ENCODE measurements around the gene DNLZ.

Gene DNLZ

DNA sequence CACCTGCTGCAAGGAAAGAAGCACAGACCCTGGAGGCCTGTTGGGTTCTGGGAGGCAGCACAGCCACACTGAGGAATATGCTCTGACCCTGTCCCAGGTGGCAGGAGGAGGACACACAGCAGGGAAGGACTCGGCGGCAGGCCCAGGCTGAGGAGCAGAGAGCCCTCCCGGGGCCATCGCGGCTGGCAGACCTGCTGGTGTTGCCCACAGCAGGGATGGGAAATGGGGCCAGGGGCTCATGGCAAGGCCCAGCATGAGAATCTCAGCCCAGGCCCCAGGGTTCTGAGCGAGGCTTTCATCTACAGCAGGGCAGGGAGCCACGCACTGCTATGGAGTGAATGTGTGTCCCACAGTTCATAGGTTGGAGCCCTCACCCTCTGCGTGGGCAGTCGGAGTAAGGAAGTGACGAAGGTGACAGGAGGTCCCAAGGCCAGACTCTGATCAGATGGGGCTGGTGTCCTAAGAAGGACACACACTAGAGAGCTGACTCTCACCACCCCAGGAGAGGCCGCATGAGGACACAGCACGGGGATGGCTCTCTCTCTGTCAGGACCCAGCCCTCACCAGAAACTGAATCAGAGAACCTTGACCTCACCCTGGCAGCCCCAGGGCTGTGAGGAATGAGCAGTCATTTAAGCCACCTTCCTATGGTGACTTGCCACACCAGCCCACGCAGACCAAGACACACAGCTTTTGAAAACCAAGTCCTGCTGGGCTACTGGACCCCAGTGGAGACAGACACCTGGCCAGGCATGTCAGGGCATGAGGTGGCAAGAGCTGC is 46.5 kb downstream of the DNLZ start:
- H3K4me1 ChIP-seq (ENCODE audit: insufficient read depth, low read length) = no peaks in the 10 kb centered on the region
- no peaks in the 10 kb centered on the region; the same call in 1 of the 2 replicates for H3K9me3 ChIP-seq (ENCODE audit: control insufficient read depth, insufficient read depth, low read length)
- H3K9ac ChIP-seq (ENCODE audit: low read depth, low read length) = no peak overlapping the region
- H3K36me3 ChIP-seq (ENCODE audit: insufficient read depth, low read length) = no peaks in the 10 kb centered on the region

DNA sequence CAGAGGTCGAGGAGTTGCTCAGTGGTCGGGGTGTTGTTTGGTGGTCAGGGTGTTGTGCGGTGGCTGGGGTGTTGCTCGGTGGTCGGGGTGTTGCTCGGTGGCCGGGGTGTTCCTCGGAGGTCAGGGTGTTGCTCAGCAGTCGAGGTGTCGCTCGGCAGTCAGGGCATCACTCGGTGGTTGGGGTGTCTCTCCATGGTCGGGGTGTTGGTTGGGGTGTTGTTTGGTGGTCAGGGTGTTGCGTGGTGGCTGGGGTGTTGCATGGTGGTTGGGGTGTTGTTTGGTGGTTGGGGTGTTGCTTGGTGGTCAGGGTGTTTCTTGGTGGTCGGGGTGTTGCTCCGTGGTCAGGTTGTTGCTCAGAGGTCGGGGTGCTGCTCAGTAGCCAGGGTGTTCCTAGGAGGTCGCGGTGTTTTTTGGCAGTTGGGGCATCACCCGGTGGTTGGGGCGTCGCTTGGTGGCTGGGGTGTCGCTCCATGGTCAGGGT is 47.2 kb downstream of the DNLZ start:
- H3K9me3 ChIP-seq (ENCODE audit: control insufficient read depth, insufficient read depth, low read length) = no peaks in the 10 kb centered on the region; the same call in 1 of the 2 replicates
- no peaks in the 10 kb centered on the region for H3K36me3 ChIP-seq (ENCODE audit: insufficient read depth, low read length)
- no peak overlapping the region for H3K9ac ChIP-seq (ENCODE audit: low read depth, low read length)
- H3K4me1 ChIP-seq (ENCODE audit: insufficient read depth, low read length) = no peaks in the 10 kb centered on the region; the same call in 1 of the 2 replicates

DNA sequence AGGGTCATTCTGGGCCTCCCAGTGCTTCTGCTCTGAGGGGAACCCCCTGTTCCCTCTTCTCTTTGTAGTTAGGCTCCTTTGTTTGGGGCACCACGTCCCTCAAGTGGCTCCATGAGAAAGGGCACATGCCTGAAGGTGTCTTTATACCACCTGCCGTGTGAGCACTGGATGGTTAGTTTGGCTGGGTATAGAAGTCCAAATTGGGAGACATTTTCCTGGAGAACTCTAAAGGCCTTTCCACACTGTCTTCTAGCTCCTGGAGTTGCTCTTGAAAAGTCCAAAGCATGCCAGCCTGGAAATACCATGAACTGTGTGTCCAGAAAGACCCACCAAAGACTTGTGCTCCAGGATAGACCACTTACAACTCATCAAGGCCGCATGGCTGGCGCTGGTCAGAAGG is 48.6 kb downstream of the DNLZ start:
- no peak overlapping the region for H3K9ac ChIP-seq (ENCODE audit: low read depth, low read length)
- H3K4me1 ChIP-seq (ENCODE audit: insufficient read depth, low read length) = no peaks in the 10 kb centered on the region; the same call in 1 of the 2 replicates
- no peaks in the 10 kb centered on the region; the same call in 1 of the 2 replicates for H3K9me3 ChIP-seq (ENCODE audit: control insufficient read depth, insufficient read depth, low read length)
- H3K36me3 ChIP-seq (ENCODE audit: insufficient read depth, low read length) = no peaks in the 10 kb centered on the region

DNA sequence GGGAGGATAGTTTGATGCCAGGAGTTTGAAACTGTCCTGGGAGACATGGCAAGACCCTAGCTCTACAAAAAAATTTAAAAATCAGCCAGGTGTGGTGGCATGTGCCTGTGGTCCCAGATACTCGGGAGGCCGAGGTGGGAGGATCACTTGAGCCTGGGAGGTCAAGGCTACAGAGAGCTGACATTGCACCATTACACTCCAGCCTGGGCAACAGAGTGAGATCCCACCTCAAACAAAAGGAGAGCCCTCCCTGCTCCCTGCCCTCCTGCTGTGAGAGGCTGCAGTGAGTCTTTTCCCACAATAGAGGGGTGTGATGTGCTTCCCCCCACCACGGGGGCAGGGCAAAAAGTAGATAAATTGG is 49.5 kb downstream of the DNLZ start:
- H3K9ac ChIP-seq (ENCODE audit: low read depth, low read length) = no peak overlapping the region
- H3K36me3 ChIP-seq (ENCODE audit: insufficient read depth, low read length) = no peaks in the 10 kb centered on the region
- no peaks in the 10 kb centered on the region; the same call in 1 of the 2 replicates for H3K9me3 ChIP-seq (ENCODE audit: control insufficient read depth, insufficient read depth, low read length)
- H3K4me1 ChIP-seq (ENCODE audit: insufficient read depth, low read length) = no peaks in the 10 kb centered on the region; the same call in 1 of the 2 replicates

DNA sequence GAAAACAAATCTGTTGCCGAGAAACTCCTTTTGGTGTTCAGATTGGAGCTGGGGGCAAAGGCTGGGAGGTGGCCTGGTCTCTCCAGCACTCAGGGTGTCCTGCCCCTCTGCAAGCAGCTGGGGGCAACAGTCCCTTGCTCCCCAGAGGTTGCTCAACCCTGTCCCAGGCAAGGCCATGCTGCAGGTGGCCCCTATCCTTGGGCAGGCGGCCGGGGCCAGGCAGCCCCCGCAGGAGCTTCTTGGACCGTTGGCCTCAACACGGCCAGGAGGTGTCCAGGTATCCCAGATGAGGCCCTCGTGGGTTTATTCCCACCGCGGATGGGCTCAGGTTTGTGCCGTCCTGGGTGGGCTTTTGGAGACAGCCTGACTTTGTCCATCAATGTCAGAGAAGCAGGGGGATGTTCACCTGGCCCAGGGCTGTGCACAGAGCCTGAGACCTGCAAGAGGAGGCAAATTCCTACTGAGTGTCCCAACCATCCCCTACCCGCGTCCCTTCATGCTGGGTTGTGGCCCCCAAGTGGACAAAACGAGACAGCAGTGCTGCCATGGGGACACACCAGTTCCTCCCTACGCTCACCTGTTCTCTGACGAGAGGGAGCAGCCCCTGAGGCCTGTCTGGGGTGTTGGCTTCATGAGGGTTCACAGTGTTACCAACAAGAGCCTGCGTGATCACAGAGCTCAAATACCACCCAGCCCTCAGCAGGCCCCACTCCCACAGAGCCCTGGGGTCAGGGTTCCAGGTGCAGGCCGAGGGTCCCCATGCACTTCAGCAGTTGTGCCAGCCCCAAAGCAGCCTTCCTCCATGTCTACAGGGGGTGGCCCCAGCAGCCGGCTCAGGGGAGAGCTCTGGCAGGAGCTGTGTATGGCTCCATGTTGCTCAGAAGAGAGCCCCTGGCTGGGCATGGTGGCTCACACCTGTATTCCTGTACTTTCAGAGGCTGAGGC is 50.2 kb downstream of the DNLZ start:
- Histone ChIP-seq H3K9me3 (ENCODE audit: control insufficient read depth, insufficient read depth, low read length) (no peaks in the 10 kb centered on the region; the same call in 1 of the 2 replicates), H3K4me1 (ENCODE audit: insufficient read depth, low read length) (no peaks in the 10 kb centered on the region; the same call in 1 of the 2 replicates), H3K36me3 (ENCODE audit: insufficient read depth, low read length) (no peaks in the 10 kb centered on the region), H3K9ac (ENCODE audit: low read depth, low read length) (no peak overlapping the region)

DNA sequence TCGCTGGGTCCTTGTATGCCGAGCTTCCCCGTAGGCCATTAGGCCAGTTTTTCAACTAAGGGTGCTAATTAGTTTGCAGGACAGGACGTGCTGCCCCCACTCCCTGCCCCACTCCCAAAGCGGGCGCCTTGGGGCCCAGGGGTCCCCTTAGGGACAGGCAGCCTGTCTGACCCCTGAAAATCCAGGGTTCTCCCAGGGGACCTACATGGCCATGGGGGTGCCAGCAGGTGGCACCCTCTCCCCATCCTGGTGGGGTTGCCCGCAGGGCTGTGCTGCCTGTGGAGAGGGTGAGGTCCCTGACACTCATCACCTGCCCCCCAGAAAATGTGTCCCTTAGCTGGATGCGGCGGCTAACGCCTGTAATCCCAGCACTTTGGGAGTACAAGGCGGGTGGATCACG is 51.1 kb downstream of the DNLZ start:
- no peak overlapping the region for H3K9ac ChIP-seq (ENCODE audit: low read depth, low read length)
- H3K9me3 ChIP-seq (ENCODE audit: control insufficient read depth, insufficient read depth, low read length) = no peaks in the 10 kb centered on the region; the same call in 1 of the 2 replicates
- H3K36me3 ChIP-seq (ENCODE audit: insufficient read depth, low read length) = no peaks in the 10 kb centered on the region
- H3K4me1 ChIP-seq (ENCODE audit: insufficient read depth, low read length) = no peaks in the 10 kb centered on the region; the same call in 1 of the 2 replicates

DNA sequence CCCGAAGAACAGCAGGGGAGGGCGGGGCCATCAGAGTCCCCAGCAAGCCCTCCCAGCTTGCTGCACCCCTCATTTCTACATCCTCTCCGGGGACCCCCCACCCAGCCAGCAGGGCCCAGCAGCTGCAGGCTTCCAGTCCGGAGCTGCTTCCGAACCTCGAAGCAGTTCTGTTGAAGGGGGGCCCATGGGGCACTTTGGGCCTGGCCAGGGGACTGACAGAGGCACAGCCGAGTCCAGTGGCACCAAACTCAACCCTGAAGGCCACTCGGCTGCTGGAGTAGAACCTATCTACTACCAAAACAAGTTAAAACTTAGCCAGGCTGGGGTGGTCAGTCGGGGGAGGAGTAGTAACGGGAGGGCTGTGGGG is 51.6 kb downstream of the DNLZ start:
- no peaks in the 10 kb centered on the region for H3K36me3 ChIP-seq (ENCODE audit: insufficient read depth, low read length)
- no peaks in the 10 kb centered on the region; the same call in 1 of the 2 replicates for H3K9me3 ChIP-seq (ENCODE audit: control insufficient read depth, insufficient read depth, low read length)
- H3K4me1 ChIP-seq (ENCODE audit: insufficient read depth, low read length) = no peaks in the 10 kb centered on the region; the same call in 1 of the 2 replicates
- H3K9ac ChIP-seq (ENCODE audit: low read depth, low read length) = no peak overlapping the region

DNA sequence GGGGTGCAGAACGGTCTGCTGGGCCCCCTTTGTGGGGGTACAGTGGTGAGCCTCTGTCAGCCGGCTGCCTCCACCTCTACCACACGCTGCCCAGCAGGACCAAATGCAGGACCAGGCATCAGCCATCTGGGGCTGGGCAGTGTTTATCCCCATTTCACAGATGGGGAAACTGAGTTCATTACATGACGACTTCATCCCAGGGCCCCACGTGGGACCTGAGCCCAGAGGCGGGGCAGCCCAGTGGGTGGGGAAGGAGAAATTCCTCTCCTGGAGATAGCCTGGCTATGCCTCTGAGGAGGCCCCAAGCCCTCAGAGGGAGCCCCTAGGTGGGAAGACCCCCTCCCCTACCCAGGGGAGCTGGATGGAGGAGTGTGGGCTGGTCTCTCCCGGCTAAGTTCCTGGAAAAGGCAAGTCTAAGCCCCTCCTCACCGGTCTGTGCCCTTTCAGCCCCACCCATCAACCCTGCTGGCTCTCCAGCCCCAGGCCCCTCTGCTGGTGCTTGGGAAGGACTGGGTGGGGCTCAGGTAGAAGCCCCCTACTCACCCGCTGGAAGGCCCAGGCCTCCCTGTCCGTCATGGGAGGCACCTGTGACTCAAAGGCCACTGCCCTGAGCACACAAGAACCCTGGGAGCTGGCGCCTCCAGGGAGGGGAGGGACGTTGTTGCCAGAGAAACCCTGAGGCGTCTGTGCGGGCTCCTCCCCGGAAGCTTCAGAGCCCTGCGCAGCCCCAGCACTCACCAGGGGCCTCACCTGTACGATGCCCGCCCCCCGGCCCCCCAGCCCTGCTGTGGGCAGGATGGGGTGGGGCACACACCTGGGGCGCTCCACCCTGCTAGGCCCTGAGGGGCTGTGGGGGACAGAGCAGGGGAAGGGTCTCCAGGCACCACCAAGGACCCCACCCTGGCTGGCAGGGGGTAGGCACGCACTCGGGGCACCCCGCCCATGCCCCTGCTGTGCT is 52.2 kb downstream of the DNLZ start:
- Histone ChIP-seq H3K9ac (ENCODE audit: low read depth, low read length) (no peak overlapping the region), H3K36me3 (ENCODE audit: insufficient read depth, low read length) (no peaks in the 10 kb centered on the region), H3K9me3 (ENCODE audit: control insufficient read depth, insufficient read depth, low read length) (no peaks in the 10 kb centered on the region; the same call in 1 of the 2 replicates), H3K4me1 (ENCODE audit: insufficient read depth, low read length) (no peaks in the 10 kb centered on the region; the same call in 1 of the 2 replicates)

DNA sequence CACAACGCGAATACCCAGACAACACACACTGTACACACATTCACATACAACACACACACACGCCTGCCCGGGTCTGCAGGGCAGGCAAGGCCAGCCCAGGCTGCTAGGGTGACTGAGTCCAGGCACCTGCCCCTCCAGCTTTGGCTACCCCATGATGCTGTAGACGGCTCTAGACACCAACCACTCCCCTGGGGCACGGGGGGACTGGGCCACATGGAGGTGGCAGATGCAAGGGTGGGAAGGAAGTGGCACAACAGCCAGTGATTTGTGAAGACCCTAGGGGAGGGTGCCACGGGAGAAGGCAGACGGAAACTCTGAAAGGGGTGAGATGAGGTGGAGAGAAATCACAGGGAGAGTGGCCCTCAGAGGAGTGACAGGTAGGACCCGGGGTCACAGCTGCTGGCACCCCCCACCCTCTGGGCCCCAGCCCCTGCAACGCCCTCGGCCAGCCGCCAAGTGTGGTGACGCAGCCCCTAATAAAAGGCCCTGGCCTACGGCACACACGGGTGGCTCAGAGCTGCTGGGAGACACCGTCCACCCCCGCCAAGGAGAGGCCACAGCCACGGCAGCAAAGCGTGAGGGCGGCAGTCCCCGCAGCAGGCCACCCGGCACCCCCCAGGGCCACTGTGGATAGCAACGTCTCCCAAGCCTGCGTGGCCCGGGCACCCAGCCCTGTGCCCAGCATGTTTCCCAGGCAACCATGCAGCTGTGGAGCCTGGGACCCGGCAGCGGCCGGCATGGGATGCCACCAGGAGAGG is 53.1 kb downstream of the DNLZ start:
- Histone ChIP-seq H3K9ac (ENCODE audit: low read depth, low read length) (no peak overlapping the region), H3K4me1 (ENCODE audit: insufficient read depth, low read length) (no peaks in the 10 kb centered on the region; the same call in 1 of the 2 replicates), H3K36me3 (ENCODE audit: insufficient read depth, low read length) (no peaks in the 10 kb centered on the region), H3K9me3 (ENCODE audit: control insufficient read depth, insufficient read depth, low read length) (no peaks in the 10 kb centered on the region; the same call in 1 of the 2 replicates)

DNA sequence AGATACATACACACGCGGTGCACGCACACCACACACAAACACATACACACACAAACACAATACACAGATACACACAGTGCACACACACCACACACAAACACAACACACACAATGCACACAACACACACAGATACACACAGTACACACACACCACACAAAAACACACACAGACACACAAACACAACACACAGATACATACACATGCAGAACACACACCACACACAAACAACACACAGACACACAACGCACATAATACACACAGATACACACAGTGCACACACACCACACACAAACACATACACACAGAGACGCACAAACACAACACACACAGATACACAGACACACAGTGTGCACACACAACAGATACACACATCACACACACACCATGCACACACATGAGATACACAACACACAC is 53.7 kb downstream of the DNLZ start:
- H3K36me3 ChIP-seq (ENCODE audit: insufficient read depth, low read length) = no peaks in the 10 kb centered on the region
- H3K4me1 ChIP-seq (ENCODE audit: insufficient read depth, low read length) = no peaks in the 10 kb centered on the region; the same call in 1 of the 2 replicates
- H3K9me3 ChIP-seq (ENCODE audit: control insufficient read depth, insufficient read depth, low read length) = no peaks in the 10 kb centered on the region; the same call in 1 of the 2 replicates
- no peak overlapping the region for H3K9ac ChIP-seq (ENCODE audit: low read depth, low read length)

All from ES-I3 (cell line).